Gastrocnemius medialis (tissue), 4 donors: ENCODE data around the gene NAPB. TPM values are rescaled to one million over a fixed set of nuclear protein-coding genes. Genes with fewer than 3 reads are reported as not detected.

Source experiments
- ATAC-seq, 2 donors: fragments of 150-250 bp; one replicate each; pipeline ENCODE4 v1.9.1; 2016
- DNase-seq, 2 donors: peaks; one replicate each; pipeline ENCODE4 v3.0.0-alpha.2; 2019
- H3K27ac ChIP-seq, 4 donors: fragments of 200-600 bp; sonication (generic); 1 replicate in 1 of 4; 2 replicates in 3 of 4; pipeline ENCODE4 v1.5.1; 2016 to 2018; ENCODE audit warnings: mild to moderate bottlenecking in 2 of 4, moderate library complexity in 1 of 4
- H3K27me3 ChIP-seq, 3 donors: fragments of 200-600 bp; sonication (generic) in 2 of 3; 1 replicate in 1 of 3; 2 replicates in 2 of 3; pipeline versions ENCODE4 v1.5.1 to v1.6.0; 2016 to 2019; ENCODE audit warnings: mild to moderate bottlenecking in 1 of 3, moderate library complexity in 1 of 3
- H3K36me3 ChIP-seq, 2 donors: fragments of 200-600 bp; sonication (generic) in 1 of 2; one replicate each; pipeline ENCODE4 v1.5.1; 2017 to 2018
- H3K4me1 ChIP-seq, 2 donors: fragments of 200-600 bp; sonication (generic) in 1 of 2; one replicate each; pipeline ENCODE4 v1.5.1; 2016 to 2017; ENCODE audit warnings: mild to moderate bottlenecking in 2 of 2
- H3K4me3 ChIP-seq, 4 donors: fragments of 200-600 bp; sonication (generic) in 3 of 4; 1 replicate in 1 of 4; 2 replicates in 3 of 4; pipeline ENCODE4 v1.5.1; 2016 to 2019; ENCODE audit warnings: mild to moderate bottlenecking in 2 of 4
- H3K9me3 ChIP-seq, 3 donors: fragments of 200-600 bp; sonication (generic) in 2 of 3; 1 replicate in 1 of 3; 2 replicates in 2 of 3; pipeline ENCODE4 v1.5.1; 2016 to 2019
- POLR2A ChIP-seq, 2 donors: fragments of 450-650 bp; IDR thresholded peaks; one replicate each; pipeline ENCODE4 v1.6.1; 2017; ENCODE audit warnings: antibody characterized with exemption in 2 of 2, mild to moderate bottlenecking in 2 of 2, moderate library complexity in 2 of 2
- in situ Hi-C, 4 donors: fragments of 200-750 bp; cut with MboI; loops; one replicate each; pipeline versions ENCODE4 v1.15.0 to v1.8.0; 2017; ENCODE audit warnings: low sequenced_read_pairs in 4 of 4
- intact Hi-C: fragments of 100-400 bp; cut with DNase I; formaldehyde crosslinking; loops from one replicate; pipeline ENCODE4 v1.15.1; 2023; ENCODE audit warnings: low total_unique reads
- total RNA-seq, 4 donors: library from RNA; depleted of rRNA; stranded (reverse); fragments of >200 nt; gene quantifications; one replicate each; pipeline versions ENCODE4 v1.1.0 to v1.2.3, GENCODE V29; 2016
- TF ChIP-seq, protein P1 (sequence below), 5 experiments: fragments of 450-650 bp in 3 of 5; fragments of 200-600 bp in 2 of 5; sonication (generic) in 2 of 5; IDR thresholded peaks in 4 of 5; conservative IDR thresholded peaks in 1 of 5; 1 replicate in 4 of 5; 2 replicates in 1 of 5; pipeline ENCODE4 v1.5.1; 2016 to 2019; ENCODE audit warnings: antibody characterized with exemption in 5 of 5, mild to moderate bottlenecking in 3 of 5, moderate library complexity in 3 of 5

The NAPB gene
- total RNA-seq, 4 donors from 2014 or later, result 3.2 to 8.3 (median 3.8) TPM

DNA sequence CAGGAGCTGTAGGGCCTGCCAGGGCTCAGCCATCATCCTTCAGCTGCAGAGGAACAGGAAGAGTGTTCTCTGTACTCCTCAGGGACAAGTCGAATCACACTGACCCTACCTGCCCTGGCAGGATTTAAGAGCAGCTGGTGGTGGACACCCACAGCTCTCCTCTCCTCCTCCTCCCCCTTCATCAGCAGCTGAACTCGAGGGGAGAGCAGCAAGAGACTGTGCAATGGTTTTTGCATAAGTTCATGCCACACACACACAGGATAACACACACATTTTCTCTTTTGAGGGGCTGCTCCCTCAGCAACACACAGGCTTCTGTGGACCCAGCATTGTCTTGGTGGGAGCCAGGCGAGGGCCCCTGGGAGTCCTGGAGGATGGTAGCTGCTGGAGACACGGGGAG lies 31.5 kb upstream of the NAPB start, which contains the start of gene CST11:
CST11 (minus strand) TSS at position 101 of the 400 bp plus-strand sequence; CDS start at position 36, 65 bp downstream.
- peaks cover 0 to 6% (median 0%) of the 10 kb centered on the region in 3 donors for H3K27me3 ChIP-seq
- no peak within 1 kb of the TSS for H3K27ac ChIP-seq
- in situ Hi-C loops (no loop called here), intact Hi-C loops (no loop called here)
- no peaks in the 10 kb centered on the region for H3K4me1 ChIP-seq
- H3K4me3 ChIP-seq, result no peak within 1 kb of the TSS
- ATAC-seq (no peak), DNase-seq (no peak)
- TF ChIP-seq POLR2A (IDR thresholded peaks at IDR 0.05), result no peak
- no peaks in the 10 kb centered on the region for H3K36me3 ChIP-seq
- H3K9me3 ChIP-seq, result no peaks in the 10 kb centered on the region

DNA sequence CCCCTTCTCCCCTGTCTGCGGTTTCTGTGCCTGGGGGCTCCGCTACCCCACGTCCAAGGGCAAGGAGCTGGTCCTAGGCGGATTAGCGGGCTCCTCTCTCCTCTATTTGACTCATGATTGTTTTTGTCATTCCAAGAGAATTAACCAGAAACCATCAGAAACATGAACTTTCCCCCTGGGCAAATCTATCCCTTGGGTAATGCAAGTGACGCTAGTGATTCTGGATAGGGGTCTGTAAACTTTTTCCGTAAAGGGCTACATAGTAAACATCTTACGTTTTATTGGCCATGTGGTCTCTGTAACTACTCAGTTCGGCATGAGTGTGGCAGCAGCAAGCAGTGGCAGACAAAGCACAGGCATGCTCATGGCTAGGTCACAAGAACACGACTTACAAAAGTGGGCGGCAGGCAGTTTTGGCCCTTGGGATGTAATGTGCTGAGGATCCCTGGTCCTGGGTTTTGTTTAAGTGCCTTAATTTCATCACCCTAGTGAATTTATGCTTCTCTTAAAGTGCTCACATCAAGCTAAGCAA lies 30.7 kb upstream of the NAPB start:
- no peaks in the 10 kb centered on the region for H3K36me3 ChIP-seq
- no peak overlapping the region for H3K27ac ChIP-seq
- ATAC-seq (no peak), DNase-seq (no peak)
- no peak for TF ChIP-seq POLR2A (IDR thresholded peaks at IDR 0.05)
- TF ChIP-seq, protein P1, sequence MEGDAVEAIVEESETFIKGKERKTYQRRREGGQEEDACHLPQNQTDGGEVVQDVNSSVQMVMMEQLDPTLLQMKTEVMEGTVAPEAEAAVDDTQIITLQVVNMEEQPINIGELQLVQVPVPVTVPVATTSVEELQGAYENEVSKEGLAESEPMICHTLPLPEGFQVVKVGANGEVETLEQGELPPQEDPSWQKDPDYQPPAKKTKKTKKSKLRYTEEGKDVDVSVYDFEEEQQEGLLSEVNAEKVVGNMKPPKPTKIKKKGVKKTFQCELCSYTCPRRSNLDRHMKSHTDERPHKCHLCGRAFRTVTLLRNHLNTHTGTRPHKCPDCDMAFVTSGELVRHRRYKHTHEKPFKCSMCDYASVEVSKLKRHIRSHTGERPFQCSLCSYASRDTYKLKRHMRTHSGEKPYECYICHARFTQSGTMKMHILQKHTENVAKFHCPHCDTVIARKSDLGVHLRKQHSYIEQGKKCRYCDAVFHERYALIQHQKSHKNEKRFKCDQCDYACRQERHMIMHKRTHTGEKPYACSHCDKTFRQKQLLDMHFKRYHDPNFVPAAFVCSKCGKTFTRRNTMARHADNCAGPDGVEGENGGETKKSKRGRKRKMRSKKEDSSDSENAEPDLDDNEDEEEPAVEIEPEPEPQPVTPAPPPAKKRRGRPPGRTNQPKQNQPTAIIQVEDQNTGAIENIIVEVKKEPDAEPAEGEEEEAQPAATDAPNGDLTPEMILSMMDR (IDR thresholded peaks at IDR 0.05 in 4 of 5, conservative IDR thresholded peaks at IDR 0.05 in 1 of 5), result no peak
- intact Hi-C loops (no loop called here), in situ Hi-C loops (no loop called here)
- H3K27me3 ChIP-seq, result peaks cover 0 to 6% (median 0%) of the 10 kb centered on the region in 3 donors
- H3K9me3 ChIP-seq, result no peaks in the 10 kb centered on the region
- H3K4me3 ChIP-seq, result no peak overlapping the region
- no peaks in the 10 kb centered on the region for H3K4me1 ChIP-seq

DNA sequence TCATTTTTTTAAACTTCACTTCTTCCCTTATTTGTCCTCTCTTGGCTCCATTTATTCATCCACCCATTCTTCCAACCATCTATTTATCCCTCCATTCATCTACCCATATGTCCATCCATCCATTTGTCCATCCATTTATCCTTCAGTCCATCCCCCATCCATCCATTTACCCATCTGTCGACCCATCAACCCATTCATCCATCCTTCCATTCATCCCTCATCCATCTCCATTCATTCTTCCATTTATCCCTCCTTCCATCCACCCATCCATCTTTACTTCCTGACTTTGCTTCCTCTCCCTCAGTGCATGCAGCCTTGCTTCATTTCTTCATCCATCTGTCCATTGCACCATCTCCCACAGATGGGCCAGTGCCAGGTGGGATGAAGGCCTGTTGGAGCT lies 29.6 kb upstream of the NAPB start:
- no peak for DNase-seq
- H3K4me1 ChIP-seq, result no peaks in the 10 kb centered on the region
- no peak overlapping the region for H3K27ac ChIP-seq
- peaks cover 0 to 6% (median 0%) of the 10 kb centered on the region in 3 donors for H3K27me3 ChIP-seq
- no peaks in the 10 kb centered on the region for H3K36me3 ChIP-seq
- TF ChIP-seq POLR2A (IDR thresholded peaks at IDR 0.05), result no peak
- TF ChIP-seq, protein P1 (IDR thresholded peaks at IDR 0.05 in 4 of 5, conservative IDR thresholded peaks at IDR 0.05 in 1 of 5), result no peak
- intact Hi-C loops, result no loop called here
- in situ Hi-C loops, result no loop called here
- no peaks in the 10 kb centered on the region for H3K9me3 ChIP-seq
- no peak overlapping the region for H3K4me3 ChIP-seq
- no peak for ATAC-seq

DNA sequence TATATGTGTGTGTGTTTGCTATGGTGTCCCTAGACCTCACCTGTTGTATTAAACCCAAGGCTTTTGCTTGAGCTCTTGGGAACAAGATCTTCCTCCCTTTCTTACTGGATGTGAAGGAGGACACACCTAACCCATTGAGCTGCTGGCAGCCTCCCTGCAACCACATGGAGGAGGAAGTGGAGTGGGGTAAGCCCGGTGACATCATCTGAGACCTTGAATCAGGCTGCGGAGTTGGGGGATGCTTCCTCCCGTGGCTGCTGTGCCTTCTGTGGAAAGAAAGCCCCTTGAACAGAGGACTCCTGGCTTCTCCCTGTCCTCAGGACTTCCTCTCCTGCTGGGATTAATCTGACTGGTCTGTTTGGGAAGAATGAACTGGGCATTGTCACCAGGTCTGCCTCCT lies 28.1 kb upstream of the NAPB start:
- Histone ChIP-seq H3K4me1 (no peaks in the 10 kb centered on the region), H3K27me3 (peaks cover 0 to 3% (median 0%) of the 10 kb centered on the region in 3 donors), H3K9me3 (no peaks in the 10 kb centered on the region), H3K4me3 (no peak overlapping the region), H3K27ac (no peak overlapping the region), H3K36me3 (no peaks in the 10 kb centered on the region)
- ATAC-seq, result no peak
- no peak for DNase-seq
- intact Hi-C loops, result no loop called here
- TF ChIP-seq POLR2A (IDR thresholded peaks at IDR 0.05), result no peak
- TF ChIP-seq, protein P1 (IDR thresholded peaks at IDR 0.05 in 4 of 5, conservative IDR thresholded peaks at IDR 0.05 in 1 of 5), result no peak
- in situ Hi-C loops, result loop anchor here (10.0 to 25.0 kb wide), 4 partner anchors 155 to 762 kb away; partner anchors contain the start of genes GGTLC1 (in 3 of the 4) and CST9 (in 1 of the 4)

DNA sequence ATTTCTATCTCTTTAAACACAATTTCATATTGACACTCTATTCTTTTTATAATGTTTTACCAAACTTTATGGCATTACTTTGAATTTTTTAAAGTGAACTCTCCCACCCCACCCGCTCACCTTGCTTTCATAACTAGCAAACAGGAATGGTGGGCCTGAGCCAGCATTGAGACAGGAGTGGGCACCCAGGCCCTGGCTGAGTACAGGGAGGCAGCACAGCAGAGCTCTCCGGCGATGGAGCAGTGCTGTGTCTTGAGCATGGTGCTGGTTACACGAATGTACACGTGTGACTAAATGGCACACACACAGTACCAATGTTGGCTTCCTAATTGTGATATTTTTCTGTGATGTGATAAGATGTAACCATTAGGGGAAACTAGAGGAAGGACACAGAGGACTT lies 26.9 kb upstream of the NAPB start:
- no peaks in the 10 kb centered on the region for H3K9me3 ChIP-seq
- intact Hi-C loops (no loop called here), in situ Hi-C loops (loop anchor here (10.0 to 25.0 kb wide), 4 partner anchors 157 to 761 kb away; partner anchors contain the start of genes GGTLC1 (in 3 of the 4) and CST9 (in 1 of the 4))
- no peaks in the 10 kb centered on the region for H3K4me1 ChIP-seq
- H3K36me3 ChIP-seq, result no peaks in the 10 kb centered on the region
- H3K27ac ChIP-seq, result no peak overlapping the region
- no peak overlapping the region for H3K4me3 ChIP-seq
- ATAC-seq (no peak), DNase-seq (no peak)
- TF ChIP-seq, protein P1 (IDR thresholded peaks at IDR 0.05 in 4 of 5, conservative IDR thresholded peaks at IDR 0.05 in 1 of 5), result no peak
- no peak for TF ChIP-seq POLR2A (IDR thresholded peaks at IDR 0.05)
- no peaks in the 10 kb centered on the region for H3K27me3 ChIP-seq
